HG03064 (cell line): ENCODE data around the gene SYTL5.

ENCODE experiments used
- ATAC-seq: cut with Tn5 transposase; IDR thresholded peaks from one replicate; pipeline ENCODE4 v1.9.1; 2021; ENCODE audit warnings: low read depth; ENCODE audit not compliant: unreplicated experiment

SYTL5 gene

GRCh38 chrX:38127961-38128360 lies 121.6 kb downstream of the SYTL5 start:
- ATAC-seq: no peak

DNA sequence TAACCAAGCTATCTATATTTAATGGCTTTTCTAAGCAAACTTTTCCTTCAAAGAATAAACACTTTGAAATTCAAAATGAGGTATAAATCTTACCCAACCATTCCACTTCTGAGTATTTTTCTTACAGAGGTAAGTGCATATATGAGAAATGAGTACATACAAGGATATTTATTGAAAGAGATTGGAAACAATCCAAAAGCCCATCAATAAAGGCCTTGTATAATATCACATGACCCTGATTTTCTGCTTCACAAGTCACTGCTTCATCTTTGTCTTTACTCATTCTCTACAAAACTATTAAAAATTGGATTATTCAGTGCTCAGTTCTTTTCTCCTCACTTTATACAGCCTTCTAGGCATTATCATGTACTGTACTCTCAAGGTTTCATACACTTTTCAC lies 123.0 kb downstream of the SYTL5 start:
- no peak for ATAC-seq

- no peak for ATAC-seq
Observed at GRCh38 chrX:38138157-38138891, 132.0 kb downstream of the SYTL5 start.

- no peak for ATAC-seq
Observed at GRCh38 chrX:38138900-38139299, 132.5 kb downstream of the SYTL5 start.

DNA sequence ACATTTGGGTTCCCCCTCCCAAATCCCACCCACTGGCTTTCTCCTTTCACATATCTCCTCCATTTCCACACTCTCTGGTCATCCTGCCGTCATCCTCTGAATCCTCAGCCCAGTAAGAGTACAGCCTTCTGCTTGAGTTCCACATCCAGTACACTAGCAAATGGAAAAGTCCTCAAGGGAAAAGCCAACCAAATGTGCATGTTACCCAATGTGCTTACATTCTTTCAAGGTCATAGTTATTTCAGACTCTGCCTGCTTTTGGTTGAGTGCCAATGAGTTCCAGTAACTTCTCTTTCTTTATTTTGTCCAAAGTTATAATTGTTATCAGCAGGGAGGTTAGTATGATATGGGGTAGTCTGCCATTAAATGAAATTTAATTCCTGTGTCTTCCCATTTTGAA lies 136.3 kb downstream of the SYTL5 start:
- ATAC-seq: no peak

GRCh38 chrX:38149016-38149415 lies 142.7 kb downstream of the SYTL5 start:
- ATAC-seq: no peak

DNA sequence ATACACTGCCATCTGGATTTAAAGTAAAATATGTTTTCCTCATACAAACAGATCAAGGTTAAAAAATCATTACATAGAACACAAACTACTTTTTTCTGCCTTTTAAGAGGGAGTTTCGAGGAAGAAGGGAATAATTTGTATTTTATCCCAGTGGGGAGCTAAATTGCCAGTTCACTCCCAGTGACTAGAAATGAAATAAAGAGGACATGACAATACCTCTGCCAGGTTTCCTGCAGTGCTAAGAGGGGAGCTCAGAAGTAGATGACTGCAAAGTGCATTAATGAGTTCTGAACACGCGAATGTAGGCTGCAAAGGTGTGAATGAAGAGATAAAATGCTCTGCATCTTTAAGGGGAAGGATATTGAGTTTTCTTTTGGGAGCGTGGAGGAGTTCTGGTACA lies 144.6 kb downstream of the SYTL5 start:
- ATAC-seq: no peak

DNA sequence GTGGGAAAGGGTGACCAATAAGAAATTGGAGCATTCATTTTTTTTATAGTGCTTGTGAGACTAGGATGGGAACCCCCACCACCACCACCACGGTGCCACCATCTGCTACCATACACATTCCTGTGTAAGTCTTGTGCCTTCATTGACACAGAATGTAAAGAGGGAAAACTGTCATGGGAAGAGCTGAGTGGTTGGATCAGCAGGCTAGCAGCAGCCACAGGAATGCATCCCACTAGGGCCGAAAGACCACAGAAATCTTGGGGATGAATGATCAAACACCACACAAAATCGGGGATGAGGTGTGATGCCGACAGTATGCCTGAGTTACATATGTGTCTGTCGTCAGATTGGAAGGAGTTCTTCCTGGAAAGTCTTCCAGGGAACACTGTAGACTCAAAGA lies 145.1 kb downstream of the SYTL5 start:
- ATAC-seq: no peak

GRCh38 chrX:38154340-38154739 lies 148.0 kb downstream of the SYTL5 start:
- no peak for ATAC-seq

GRCh38 chrX:38154818-38155217 lies 148.5 kb downstream of the SYTL5 start:
- no peak for ATAC-seq

DNA sequence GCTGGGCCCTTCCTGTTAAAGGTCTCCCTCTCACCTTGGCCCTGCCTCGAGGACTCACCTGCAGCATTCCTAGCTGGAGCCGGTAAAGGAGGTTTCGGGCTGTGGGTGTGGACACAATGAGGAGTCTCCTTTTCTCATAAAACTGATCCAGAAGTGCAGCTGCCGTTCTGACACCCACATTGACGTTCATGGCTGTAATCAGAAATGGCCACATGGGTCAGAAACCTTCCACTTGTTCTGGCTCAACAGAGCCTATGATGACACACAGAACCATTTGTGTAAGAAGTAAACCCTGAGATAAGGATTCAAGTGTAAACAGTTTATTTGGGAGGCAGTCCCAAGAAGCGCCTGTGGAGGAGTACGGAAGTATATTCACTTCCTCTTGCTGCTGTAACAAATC lies 150.5 kb downstream of the SYTL5 start:
- ATAC-seq: no peak

- ATAC-seq: no peak
Observed at GRCh38 chrX:38163193-38163592, 156.8 kb downstream of the SYTL5 start.

DNA sequence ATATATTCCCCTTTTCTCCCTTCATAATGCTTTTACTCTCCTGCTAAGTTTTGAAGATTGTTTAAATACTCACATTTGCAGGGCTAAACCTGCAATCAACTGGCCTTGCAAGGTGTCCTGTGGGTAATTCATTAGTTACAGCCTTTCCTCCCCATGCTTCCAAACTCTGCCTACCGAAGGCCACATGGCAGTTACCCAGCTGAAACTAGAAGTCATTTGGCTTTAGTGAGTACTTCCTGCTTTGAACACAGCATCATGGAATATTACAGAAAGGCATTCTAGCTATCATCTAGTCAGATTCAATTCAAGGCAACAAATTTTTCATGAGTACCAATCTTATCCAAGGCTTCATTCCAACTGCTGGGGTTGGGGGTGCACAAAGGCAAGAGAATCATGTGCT lies 158.7 kb downstream of the SYTL5 start:
- ATAC-seq: no peak

- ATAC-seq: no peak
Observed at GRCh38 chrX:38166478-38167083, 160.2 kb downstream of the SYTL5 start.

DNA sequence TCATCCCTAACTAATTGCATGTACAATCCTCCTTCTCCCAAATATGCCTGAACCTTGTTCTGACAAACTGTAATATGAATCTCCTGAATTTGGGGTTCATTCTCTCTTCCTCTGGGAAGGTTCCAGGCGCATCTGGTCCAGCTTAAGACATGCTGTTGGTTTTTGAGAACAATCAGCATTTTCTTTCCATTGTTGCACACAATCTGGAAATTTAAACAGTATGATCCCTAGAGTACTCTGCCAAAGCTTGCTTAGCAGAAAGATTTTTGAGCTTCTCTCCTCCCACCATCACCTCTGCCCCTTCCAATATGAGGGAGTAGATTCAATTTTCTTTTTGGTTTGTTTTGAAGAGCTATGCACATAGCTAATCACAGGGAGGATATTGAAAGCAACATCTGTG lies 164.2 kb downstream of the SYTL5 start:
- no peak for ATAC-seq

GRCh38 chrX:38172596-38172995 lies 166.2 kb downstream of the SYTL5 start:
- ATAC-seq: no peak

GRCh38 chrX:38175139-38175538 lies 168.8 kb downstream of the SYTL5 start:
- no peak for ATAC-seq

DNA sequence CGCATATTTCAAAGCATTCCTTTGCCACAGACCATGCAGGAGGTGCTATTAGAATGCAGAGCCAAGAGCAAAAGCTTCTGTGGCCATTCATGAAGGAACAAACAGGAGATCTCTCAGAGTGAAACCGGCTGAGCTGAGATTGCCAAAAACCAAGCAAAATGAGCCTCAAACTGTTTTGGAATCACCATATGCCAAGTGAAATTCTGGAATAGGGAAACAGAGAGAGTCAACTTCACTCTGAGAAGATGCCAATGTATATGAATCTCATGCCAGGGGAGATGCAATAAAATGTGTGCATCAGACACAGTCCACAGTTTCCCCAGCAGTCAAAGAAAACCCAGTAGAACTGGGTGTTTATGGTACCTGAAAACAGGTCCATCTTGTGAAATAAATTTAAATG lies 172.0 kb downstream of the SYTL5 start:
- no peak for ATAC-seq
